GM21786 (cell line): ENCODE measurements around the gene NCL.
"Not testable (repeated sequence)": the region's sequence is repeated elsewhere in the genome, so short reads cannot be mapped to it uniquely, and the experiment has no call there.

Experiments
- ATAC-seq: cut with Tn5 transposase; IDR thresholded peaks from one replicate; pipeline ENCODE4 v1.9.1; 2021; ENCODE audit not compliant: unreplicated experiment

NCL gene

GRCh38 chr2:231431606-231432005 lies 32.7 kb downstream of the NCL start:
- ATAC-seq, result no peak

GRCh38 chr2:231430437-231430836 lies 33.8 kb downstream of the NCL start:
- ATAC-seq, result not testable (repeated sequence)

GRCh38 chr2:231429901-231430300 lies 34.4 kb downstream of the NCL start:
- no peak for ATAC-seq

GRCh38 chr2:231429152-231429551 lies 35.1 kb downstream of the NCL start:
- no peak for ATAC-seq

GRCh38 chr2:231427116-231427515 lies 37.2 kb downstream of the NCL start:
- no peak for ATAC-seq

GRCh38 chr2:231425811-231426703 lies 38.2 kb downstream of the NCL start:
- no peak for ATAC-seq

GRCh38 chr2:231425291-231425810 lies 38.9 kb downstream of the NCL start:
- ATAC-seq, result no peak

- ATAC-seq, result no peak
Observed at GRCh38 chr2:231423176-231423575, 41.1 kb downstream of the NCL start.

GRCh38 chr2:231422056-231422455 lies 42.2 kb downstream of the NCL start:
- ATAC-seq, result no peak

- no peak for ATAC-seq
Observed at GRCh38 chr2:231421051-231421580, 43.2 kb downstream of the NCL start.

GRCh38 chr2:231418820-231419640 lies 45.3 kb downstream of the NCL start:
- ATAC-seq, result no peak

GRCh38 chr2:231415029-231415428 lies 49.3 kb downstream of the NCL start:
- ATAC-seq, result no peak

GRCh38 chr2:231413921-231414476 lies 50.3 kb downstream of the NCL start:
- ATAC-seq, result no peak

- no peak for ATAC-seq
Observed at GRCh38 chr2:231413456-231413855, 50.8 kb downstream of the NCL start.

GRCh38 chr2:231412618-231412963 lies 51.7 kb downstream of the NCL start:
- no peak for ATAC-seq

GRCh38 chr2:231411831-231412617 lies 52.3 kb downstream of the NCL start:
- ATAC-seq, result peak; percentile 98

GRCh38 chr2:231411237-231411636 lies 53.0 kb downstream of the NCL start:
- ATAC-seq, result no peak

- ATAC-seq, result no peak
Observed at GRCh38 chr2:231410293-231411004, 53.8 kb downstream of the NCL start.

GRCh38 chr2:231409776-231410175 lies 54.5 kb downstream of the NCL start:
- ATAC-seq, result no peak

GRCh38 chr2:231408304-231408703 lies 56.0 kb downstream of the NCL start:
- ATAC-seq, result not testable (repeated sequence)
